ENCODE results near the gene TRIL. TPM values are rescaled to one million over a fixed set of nuclear protein-coding genes. Genes with fewer than 3 reads are reported as not detected.

Gene TRIL
- total RNA-seq, result 0.45 and 0.84 TPM in 2 replicates

GRCh38 chr7:28958235-28958979, at the start of gene TRIL:
Gene TRIL, minus strand, starts transcription at chr7:28958330. Its CDS starts 284 bp downstream, at chr7:28958046.

Other genes starting within 250 kb of the TRIL start
- gene CPVL, start 188.2 kb upstream of the TRIL start, total RNA-seq, result not detected in 2 replicates
- gene CHN2, start 236.4 kb upstream of the TRIL start, total RNA-seq, result under 0.01 TPM in 1 of 2 replicates, not detected in the other

All from bronchus fibroblast of lung (primary cell).